K562 (cell line): ENCODE data around the gene FERMT1. TPM values are rescaled to one million over a fixed set of nuclear protein-coding genes. Genes with fewer than 3 reads are reported as not detected.

Source experiments
- ATAC-seq: fragments of 200-7000 bp; cut with Tn5 transposase; 3 replicates; pipeline ENCODE4 v1.9.1; 2020; ENCODE audit warnings: moderate library complexity
- BruUV-seq: library from RNA; stranded (reverse); fragments of 400-500 nt; replicated peaks from 2 replicates; lab custom pipeline; 2021; lab: Mats Ljungman, UMichigan
- CTCF ChIA-PET: fragments of 300-600 bp; formaldehyde crosslinking; extraction: SDS; loops from one replicate; lab custom pipeline; 2021; ENCODE audit warnings: low intra/inter-chr PET ratio; lab: Yijun Ruan, JAX
- POLR2A ChIA-PET: fragments of 300-600, 350-650 bp; sonication (Branson Sonifier 250); formaldehyde crosslinking; extraction: SDS; loops from one replicate; lab custom pipeline; 2021; ENCODE audit warnings: antibody characterized with exemption, inconsistent platforms; lab: Yijun Ruan, JAX
- DNase-seq, 4 experiments: peaks; one replicate each; pipeline versions ENCODE4 v3.0.0 to v3.0.0-alpha.2; 2011 to 2018; ENCODE audit warnings: low spot score in 3 of 4, mixed read lengths in 3 of 4; ENCODE audit errors: extremely low read depth in 1 of 4
- FAIRE-seq: peaks from 2 replicates; lab custom pipeline; 2011; peaks lifted over from hg19 to GRCh38; lab: Jason Lieb, UNC
- H2AFZ ChIP-seq: 2 replicates; pipeline ENCODE4 v1.6.0; 2011; ENCODE audit warnings: low read depth, low read length, control low read depth, inconsistent platforms
- H3K27ac ChIP-seq: fragments of 200-600 bp; 3 replicates; pipeline ENCODE4 v1.8.0; 2011; ENCODE audit warnings: low read depth, mild to moderate bottlenecking, control low read depth, inconsistent platforms, low read length, moderate library complexity, mixed read lengths; ENCODE audit errors: extremely low read depth
- H3K27me3 ChIP-seq, 2 experiments: fragments of 300-600 bp in 1 of 2; 2 replicates in 1 of 2; 3 replicates in 1 of 2; pipeline versions ENCODE4 v1.6.0 to v1.8.0; 2011; ENCODE audit warnings: inconsistent platforms in 2 of 2, low read length in 2 of 2, mild to moderate bottlenecking in 1 of 2, mixed read lengths in 1 of 2, moderate library complexity in 1 of 2; ENCODE audit not compliant: control insufficient read depth in 2 of 2, insufficient read depth in 2 of 2
- H3K36me3 ChIP-seq: fragments of 300-600 bp; 3 replicates; pipeline ENCODE4 v1.8.0; 2011; ENCODE audit warnings: mild to moderate bottlenecking, low read length, inconsistent platforms; ENCODE audit not compliant: control insufficient read depth, insufficient read depth
- H3K4me1 ChIP-seq, 2 experiments: fragments of 200-600 bp in 1 of 2; replicated peaks in 1 of 2; 2 replicates in 1 of 2; 3 replicates in 1 of 2; pipeline versions ENCODE4 v1.5.1 to v1.8.0; 2011; ENCODE audit warnings: inconsistent platforms in 2 of 2, low read length in 2 of 2, mild to moderate bottlenecking in 1 of 2, mixed read lengths in 1 of 2, moderate library complexity in 1 of 2; ENCODE audit not compliant: control insufficient read depth in 2 of 2, insufficient read depth in 2 of 2
- H3K4me2 ChIP-seq: 2 replicates; pipeline ENCODE4 v1.6.1; 2011; ENCODE audit warnings: low read length, control low read depth, inconsistent platforms, mixed read lengths; ENCODE audit not compliant: insufficient read depth
- H3K4me3 ChIP-seq: fragments of 200-600 bp; sonication (generic), shearing (Covaris generic); 2 replicates; pipeline ENCODE4 v1.5.1; 2016; ENCODE audit warnings: control low read depth, inconsistent platforms
- H3K79me2 ChIP-seq: fragments of 200-600 bp; 3 replicates; pipeline ENCODE4 v1.8.0; 2011; ENCODE audit warnings: low read length, inconsistent platforms; ENCODE audit not compliant: control insufficient read depth, insufficient read depth
- H3K9ac ChIP-seq, 2 experiments: 2 replicates each; pipeline versions ENCODE4 v1.6.0 to v1.6.1; 2011; ENCODE audit warnings: low read depth in 2 of 2, low read length in 2 of 2, control low read depth in 1 of 2, inconsistent platforms in 1 of 2, mild to moderate bottlenecking in 1 of 2, mixed read lengths in 1 of 2; ENCODE audit not compliant: insufficient read depth in 1 of 2
- H3K9me1 ChIP-seq: one replicate; pipeline ENCODE4 v1.6.0; 2011; ENCODE audit warnings: inconsistent platforms, mild to moderate bottlenecking, low read length, moderate library complexity; ENCODE audit not compliant: control insufficient read depth, insufficient read depth
- H3K9me3 ChIP-seq: replicated peaks from 2 replicates; pipeline ENCODE4 v1.5.1; 2011; ENCODE audit warnings: low read depth, low read length, inconsistent platforms; ENCODE audit not compliant: control insufficient read depth, insufficient read depth
- H4K20me1 ChIP-seq: replicated peaks from 2 replicates; pipeline ENCODE4 v1.6.1; 2011; ENCODE audit warnings: low read length, inconsistent platforms, mixed read lengths; ENCODE audit not compliant: control insufficient read depth, insufficient read depth
- ARID1B ChIP-seq: fragments of 450-650 bp; IDR thresholded peaks from 2 replicates; pipeline ENCODE4 v1.6.1; 2016; ENCODE audit warnings: antibody characterized with exemption, mild to moderate bottlenecking, inconsistent platforms
- ETV6 ChIP-seq, 3 experiments: fragments of 150-350 bp in 1 of 3; sonication (generic) in 1 of 3; formaldehyde crosslinking in 1 of 3; IDR thresholded peaks; 2 replicates each; pipeline versions ENCODE4 v1.6.1 to v1.8.0; 2014 to 2022; ENCODE audit warnings: borderline replicate concordance in 2 of 3, low read depth in 2 of 3, antibody characterized with exemption in 1 of 3, low read length in 1 of 3, mild to moderate bottlenecking in 1 of 3, missing genetic modification reagents in 1 of 3
- JUNB ChIP-seq: fragments of 450-650 bp; formaldehyde crosslinking; conservative IDR thresholded peaks from 2 replicates; pipeline ENCODE4 v1.4.0; 2020; ENCODE audit warnings: mild to moderate bottlenecking
- KDM5B ChIP-seq: fragments of 200-600 bp; sonication (generic); IDR thresholded peaks from 2 replicates; pipeline ENCODE4 v1.6.1; 2012; ENCODE audit warnings: low read depth, mild to moderate bottlenecking, moderate library complexity, low read length, control low read depth, inconsistent platforms; ENCODE audit not compliant: insufficient replicate concordance
- PRPF4 ChIP-seq: fragments of 200-400 bp; formaldehyde crosslinking; IDR thresholded peaks from one replicate; pipeline ENCODE4 v1.6.1; 2017; ENCODE audit warnings: low read length, low read depth, mild to moderate bottlenecking; ENCODE audit not compliant: insufficient read depth, poor library complexity, severe bottlenecking
- PTBP1 ChIP-seq: fragments of 200-400 bp; formaldehyde crosslinking; IDR thresholded peaks from 2 replicates; pipeline ENCODE4 v1.6.1; 2017; ENCODE audit warnings: low read depth, low read length
- SRF ChIP-seq, 2 experiments: fragments of 250-450, 450-650 bp in 1 of 2; sonication (Bioruptor Pico) in 1 of 2; sonication (generic) in 1 of 2; formaldehyde crosslinking; IDR thresholded peaks; 2 replicates each; pipeline versions ENCODE4 v1.5.0 to v1.5.1; 2020 to 2022; ENCODE audit warnings: mild to moderate bottlenecking in 1 of 2, missing genetic modification reagents in 1 of 2
- ZFP1 ChIP-seq: fragments of 450-650 bp; formaldehyde crosslinking; IDR thresholded peaks from 2 replicates; pipeline ENCODE4 v1.4.0; 2020; ENCODE audit warnings: mild to moderate bottlenecking, mixed read lengths
- ZNF197 ChIP-seq: fragments of 200-800 bp; sonication (Bioruptor generic); IDR thresholded peaks from 2 replicates; pipeline ENCODE4 v1.6.1; 2016; ENCODE audit warnings: low read depth, missing genetic modification characterization, missing compliant biosample characterization
- ZNF436 ChIP-seq: fragments of 250-450, 450-650 bp; sonication (Bioruptor Pico); formaldehyde crosslinking; IDR thresholded peaks from 2 replicates; pipeline ENCODE4 v1.7.0; 2020; ENCODE audit warnings: mild to moderate bottlenecking
- ZNF584 ChIP-seq: fragments of 200-800 bp; sonication (Bioruptor generic); IDR thresholded peaks from 2 replicates; pipeline ENCODE4 v1.6.1; 2016; ENCODE audit warnings: low read depth, mild to moderate bottlenecking, missing genetic modification characterization, missing compliant biosample characterization
- WGBS: fragments of 100-300 bp; shearing (Covaris generic); methylation state at CpG from one replicate; pipeline ENCODE4 v1.1.6; 2016; ENCODE audit warnings: low coverage, mixed read lengths; ENCODE audit not compliant: insufficient coverage; ENCODE audit errors: missing lambda C conversion rate; 5-methylcytosine and 5-hydroxymethylcytosine counted together
- in situ Hi-C: fragments of 300-500 bp; cut with MboI; formaldehyde crosslinking; loops from 4 replicates; pipeline ENCODE4 v1.15.0; 2018; ENCODE audit warnings: inconsistent platforms, mixed read lengths
- intact Hi-C: fragments of 100-400 bp; cut with micrococcal nuclease; formaldehyde crosslinking; loops from 2 replicates; pipeline ENCODE4 v1.14.2; 2022
- polyA plus RNA-seq, 8 experiments: library from polyadenylated mRNA; depleted of rRNA in 4 of 8; stranded (reverse) in 5 of 8; unstranded in 3 of 8; fragments of >200 nt; fragmentation: Nextera tagmentation in 2 of 8; fragmentation: Illumina TruSeq in 1 of 8; extraction: Ambion mirVana in 2 of 8; extraction: Trizol in 1 of 8; gene quantifications; 2 replicates each; pipeline versions ENCODE4 v1.2.1 to v1.2.3, GENCODE V29; 2011 to 2014; ENCODE audit warnings: inconsistent platforms in 1 of 8, missing spikeins in 1 of 8
- total RNA-seq, 7 experiments: library from RNA; depleted of rRNA in 6 of 7; stranded (reverse); fragments of >200 nt in 6 of 7; fragmentation: Illumina TruSeq in 2 of 7; extraction: Trizol in 2 of 7; gene quantifications; 2 replicates each; pipeline versions ENCODE4 v1.2.1 to v1.2.3, GENCODE V29; 2011 to 2021; ENCODE audit warnings: low replicate concordance in 1 of 7
- TF ChIP-seq, protein P1 (sequence below): fragments of 450-650 bp; IDR thresholded peaks from 2 replicates; pipeline ENCODE4 v1.6.1; 2018; ENCODE audit warnings: mild to moderate bottlenecking, low read depth; ENCODE audit not compliant: partially characterized antibody

The FERMT1 gene
- total and polyA plus RNA-seq, 9 of the 15 experiments (the other 6 are each of a cell fraction or from before 2014, with no cell fraction given) = 0.07 TPM; not detected in 8

DNA sequence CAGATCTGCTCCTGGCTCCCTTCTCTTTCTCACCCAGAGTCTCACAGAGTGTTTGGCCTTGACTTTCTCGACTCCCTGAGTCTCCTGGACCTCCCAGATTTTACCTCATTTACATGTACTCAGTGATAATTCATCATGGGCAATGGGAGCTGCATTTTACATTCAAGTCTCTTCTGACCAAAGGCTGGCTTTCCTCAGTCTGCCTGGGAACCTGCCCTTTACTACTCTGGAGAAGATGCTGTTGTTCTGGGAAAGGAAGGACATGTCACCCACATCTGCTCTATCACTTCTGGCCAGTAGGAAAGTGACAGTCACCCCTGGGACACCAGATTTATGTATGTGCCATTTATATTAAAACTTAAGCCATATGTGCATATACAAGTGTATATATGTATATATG lies 76.4 kb downstream of the FERMT1 start:
- intact Hi-C loops (no loop called here), in situ Hi-C loops (no loop called here)
- DNase-seq (no peak), ATAC-seq (no peak), FAIRE-seq (no peak)
- TF ChIP-seq ZNF436 (CRISPR knock-in tag) (no peak), ZNF197 (CRISPR knock-in tag) (no peak), ETV6 (IDR thresholded peaks at IDR 0.05; ENCODE audit: borderline replicate concordance in 1 of 2, low read depth in 2 of 2, low read length in 1 of 2) (no peak), ETV6 (CRISPR knock-in tag; IDR thresholded peaks at IDR 0.05; ENCODE audit: borderline replicate concordance) (no peak), SRF (CRISPR knock-in tag; IDR thresholded peaks at IDR 0.05) (no peak), JUNB (no peak), PTBP1 (no peak), PRPF4 (no peak), ZFP1 (CRISPR knock-in tag) (no peak), ZNF584 (CRISPR knock-in tag) (no peak), KDM5B (no peak), ARID1B (no peak)
- TF ChIP-seq, protein P1, sequence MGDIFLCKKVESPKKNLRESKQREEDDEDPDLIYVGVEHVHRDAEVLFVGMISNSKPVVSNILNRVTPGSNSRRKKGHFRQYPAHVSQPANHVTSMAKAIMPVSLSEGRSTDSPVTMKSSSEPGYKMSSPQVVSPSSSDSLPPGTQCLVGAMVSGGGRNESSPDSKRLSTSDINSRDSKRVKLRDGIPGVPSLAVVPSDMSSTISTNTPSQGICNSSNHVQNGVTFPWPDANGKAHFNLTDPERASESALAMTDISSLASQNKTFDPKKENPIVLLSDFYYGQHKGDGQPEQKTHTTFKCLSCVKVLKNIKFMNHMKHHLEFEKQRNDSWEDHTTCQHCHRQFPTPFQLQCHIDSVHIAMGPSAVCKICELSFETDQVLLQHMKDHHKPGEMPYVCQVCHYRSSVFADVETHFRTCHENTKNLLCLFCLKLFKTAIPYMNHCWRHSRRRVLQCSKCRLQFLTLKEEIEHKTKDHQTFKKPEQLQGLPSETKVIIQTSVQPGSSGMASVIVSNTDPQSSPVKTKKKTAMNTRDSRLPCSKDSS = no peak
- peaks cover 0 to 8% of the 10 kb centered on the region in 2 experiments; a peak in 1 of 5 replicates for H3K4me1 ChIP-seq
- no peaks in the 10 kb centered on the region for H3K9me1 ChIP-seq
- H3K4me3 ChIP-seq = no peak overlapping the region
- WGBS = 36% methylated on average over 1 of the region's 1 CpG
- H2AFZ ChIP-seq = no peak overlapping the region
- H3K9ac ChIP-seq = no peak overlapping the region
- H3K9me3 ChIP-seq = no peaks in the 10 kb centered on the region
- H3K79me2 ChIP-seq = no peaks in the 10 kb centered on the region
- ChIA-PET CTCF (no interaction called here), POLR2A (interaction anchor here (0.6 kb wide), 1 partner anchor 12 kb away, joined by 3 read pairs; no protein-coding TSS in a partner anchor)
- H3K27ac ChIP-seq = no peak overlapping the region
- H3K36me3 ChIP-seq = peaks cover 3% of the 10 kb centered on the region; the same call in 1 of the 3 replicates
- no peak overlapping the region for H3K4me2 ChIP-seq
- H3K27me3 ChIP-seq = no peaks in the 10 kb centered on the region
- no TSS peak for BruUV-seq
- no peaks in the 10 kb centered on the region for H4K20me1 ChIP-seq
